DMS 273 treated with DMSO at 0.1 percent for 48 hours (cell line): Measurements from ENCODE around the gene GARIN5A.
A peak's percentile ranks its signal among the peaks of the same experiment; 100 is the strongest.

Experiments
- DNase-seq: peaks from one replicate; lab custom pipeline; 2025; lab: John Stamatoyannopoulos, UW

The GARIN5A gene

GRCh38 chr19:50476224-50476906 is at the start of gene GARIN5A, which contains the start of gene EMC10:
Gene GARIN5A, minus strand, starts transcription at chr19:50476848. Its CDS starts 460 bp downstream, at chr19:50476388.
Gene EMC10, plus strand, starts transcription at chr19:50476507. Its CDS starts 38 bp downstream, at chr19:50476545.
- DNase-seq = peak; percentile 78

- no peak for DNase-seq
Observed at GRCh38 chr19:50522881-50523280, 46.2 kb upstream of the GARIN5A start.

- no peak for DNase-seq
Observed at GRCh38 chr19:50520822-50521465, 44.3 kb upstream of the GARIN5A start.

- no peak for DNase-seq
Observed at GRCh38 chr19:50519006-50519575, 42.4 kb upstream of the GARIN5A start.

GRCh38 chr19:50518091-50519005 is 41.7 kb upstream of the GARIN5A start:
- no peak for DNase-seq

- no peak for DNase-seq
Observed at GRCh38 chr19:50517704-50518075, 41.0 kb upstream of the GARIN5A start.

- DNase-seq = no peak
Observed at GRCh38 chr19:50516964-50517703, 40.5 kb upstream of the GARIN5A start.

GRCh38 chr19:50516456-50516855 is 39.8 kb upstream of the GARIN5A start:
- no peak for DNase-seq

- no peak for DNase-seq
Observed at GRCh38 chr19:50515168-50515561, 38.5 kb upstream of the GARIN5A start.

GRCh38 chr19:50514346-50515167 is 37.9 kb upstream of the GARIN5A start:
- no peak for DNase-seq

- DNase-seq = no peak
Observed at GRCh38 chr19:50513746-50514345, 37.2 kb upstream of the GARIN5A start, which contains the start of gene ASPDH. Gene ASPDH, minus strand, starts transcription at chr19:50513913. Its CDS starts 90 bp downstream, at chr19:50513823.

GRCh38 chr19:50512999-50513745 is 36.5 kb upstream of the GARIN5A start:
- DNase-seq = no peak

GRCh38 chr19:50512112-50512998 is 35.7 kb upstream of the GARIN5A start:
- DNase-seq = no peak

GRCh38 chr19:50511069-50511822 is 34.6 kb upstream of the GARIN5A start, which contains the start of gene JOSD2:
Gene JOSD2, minus strand, starts transcription at chr19:50511191. Its CDS starts 760 bp downstream, at chr19:50510431.
- DNase-seq = peak; percentile 97

- no peak for DNase-seq
Observed at GRCh38 chr19:50510700-50511068, 34.0 kb upstream of the GARIN5A start.

- no peak for DNase-seq
Observed at GRCh38 chr19:50510121-50510670, 33.5 kb upstream of the GARIN5A start.

GRCh38 chr19:50509366-50509765 is 32.7 kb upstream of the GARIN5A start:
- DNase-seq = no peak
